K562 (cell line): ENCODE measurements around the gene AJAP1. TPM values are rescaled to one million over a fixed set of nuclear protein-coding genes. Genes with fewer than 3 reads are reported as not detected.

Experiments used
- ATAC-seq: fragments of 200-7000 bp; cut with Tn5 transposase; 3 replicates; pipeline ENCODE4 v1.9.1; 2020; ENCODE audit warnings: moderate library complexity
- BruUV-seq: library from RNA; stranded (reverse); fragments of 400-500 nt; replicated peaks from 2 replicates; lab custom pipeline; 2021; lab: Mats Ljungman, UMichigan
- CTCF ChIA-PET: fragments of 300-600 bp; formaldehyde crosslinking; extraction: SDS; loops from one replicate; lab custom pipeline; 2021; ENCODE audit warnings: low intra/inter-chr PET ratio; lab: Yijun Ruan, JAX
- POLR2A ChIA-PET: fragments of 300-600, 350-650 bp; sonication (Branson Sonifier 250); formaldehyde crosslinking; extraction: SDS; loops from one replicate; lab custom pipeline; 2021; ENCODE audit warnings: antibody characterized with exemption, inconsistent platforms; lab: Yijun Ruan, JAX
- DNase-seq, 4 experiments: peaks; one replicate each; pipeline versions ENCODE4 v3.0.0 to v3.0.0-alpha.2; 2011 to 2018; ENCODE audit warnings: low spot score in 3 of 4, mixed read lengths in 3 of 4; ENCODE audit errors: extremely low read depth in 1 of 4
- FAIRE-seq: peaks from 2 replicates; lab custom pipeline; 2011; peaks lifted over from hg19 to GRCh38; lab: Jason Lieb, UNC
- H2AFZ ChIP-seq: 2 replicates; pipeline ENCODE4 v1.6.0; 2011; ENCODE audit warnings: low read depth, low read length, control low read depth, inconsistent platforms
- H3K27ac ChIP-seq: fragments of 200-600 bp; 3 replicates; pipeline ENCODE4 v1.8.0; 2011; ENCODE audit warnings: low read depth, mild to moderate bottlenecking, control low read depth, inconsistent platforms, low read length, moderate library complexity, mixed read lengths; ENCODE audit errors: extremely low read depth
- H3K27me3 ChIP-seq, 2 experiments: fragments of 300-600 bp in 1 of 2; 2 replicates in 1 of 2; 3 replicates in 1 of 2; pipeline versions ENCODE4 v1.6.0 to v1.8.0; 2011; ENCODE audit warnings: inconsistent platforms in 2 of 2, low read length in 2 of 2, mild to moderate bottlenecking in 1 of 2, mixed read lengths in 1 of 2, moderate library complexity in 1 of 2; ENCODE audit not compliant: control insufficient read depth in 2 of 2, insufficient read depth in 2 of 2
- H3K36me3 ChIP-seq: fragments of 300-600 bp; 3 replicates; pipeline ENCODE4 v1.8.0; 2011; ENCODE audit warnings: mild to moderate bottlenecking, low read length, inconsistent platforms; ENCODE audit not compliant: control insufficient read depth, insufficient read depth
- H3K4me1 ChIP-seq, 2 experiments: fragments of 200-600 bp in 1 of 2; replicated peaks in 1 of 2; 2 replicates in 1 of 2; 3 replicates in 1 of 2; pipeline versions ENCODE4 v1.5.1 to v1.8.0; 2011; ENCODE audit warnings: inconsistent platforms in 2 of 2, low read length in 2 of 2, mild to moderate bottlenecking in 1 of 2, mixed read lengths in 1 of 2, moderate library complexity in 1 of 2; ENCODE audit not compliant: control insufficient read depth in 2 of 2, insufficient read depth in 2 of 2
- H3K4me2 ChIP-seq: 2 replicates; pipeline ENCODE4 v1.6.1; 2011; ENCODE audit warnings: low read length, control low read depth, inconsistent platforms, mixed read lengths; ENCODE audit not compliant: insufficient read depth
- H3K4me3 ChIP-seq: fragments of 200-600 bp; sonication (generic), shearing (Covaris generic); 2 replicates; pipeline ENCODE4 v1.5.1; 2016; ENCODE audit warnings: control low read depth, inconsistent platforms
- H3K79me2 ChIP-seq: fragments of 200-600 bp; 3 replicates; pipeline ENCODE4 v1.8.0; 2011; ENCODE audit warnings: low read length, inconsistent platforms; ENCODE audit not compliant: control insufficient read depth, insufficient read depth
- H3K9ac ChIP-seq, 2 experiments: 2 replicates each; pipeline versions ENCODE4 v1.6.0 to v1.6.1; 2011; ENCODE audit warnings: low read depth in 2 of 2, low read length in 2 of 2, control low read depth in 1 of 2, inconsistent platforms in 1 of 2, mild to moderate bottlenecking in 1 of 2, mixed read lengths in 1 of 2; ENCODE audit not compliant: insufficient read depth in 1 of 2
- H3K9me1 ChIP-seq: one replicate; pipeline ENCODE4 v1.6.0; 2011; ENCODE audit warnings: inconsistent platforms, mild to moderate bottlenecking, low read length, moderate library complexity; ENCODE audit not compliant: control insufficient read depth, insufficient read depth
- H3K9me3 ChIP-seq: replicated peaks from 2 replicates; pipeline ENCODE4 v1.5.1; 2011; ENCODE audit warnings: low read depth, low read length, inconsistent platforms; ENCODE audit not compliant: control insufficient read depth, insufficient read depth
- H4K20me1 ChIP-seq: replicated peaks from 2 replicates; pipeline ENCODE4 v1.6.1; 2011; ENCODE audit warnings: low read length, inconsistent platforms, mixed read lengths; ENCODE audit not compliant: control insufficient read depth, insufficient read depth
- BDP1 ChIP-seq: IDR thresholded peaks from 3 replicates; pipeline ENCODE4 v1.6.1; 2011; ENCODE audit not compliant: insufficient read length, insufficient read depth
- BRCA1 ChIP-seq, 2 experiments: fragments of 450-650 bp in 1 of 2; sonication (generic) in 1 of 2; formaldehyde crosslinking in 1 of 2; IDR thresholded peaks; 2 replicates each; pipeline versions ENCODE4 v1.5.0 to v1.6.1; 2017 to 2020; ENCODE audit warnings: mild to moderate bottlenecking in 1 of 2, missing genetic modification reagents in 1 of 2
- FOXJ3 ChIP-seq: sonication (generic); formaldehyde crosslinking; IDR thresholded peaks from 2 replicates; pipeline ENCODE4 v1.4.0; 2020; ENCODE audit warnings: mild to moderate bottlenecking, missing genetic modification reagents
- FOXK1 ChIP-seq: sonication (generic); formaldehyde crosslinking; IDR thresholded peaks from 2 replicates; pipeline ENCODE4 v1.8.0; 2022; ENCODE audit warnings: missing genetic modification reagents, mild to moderate bottlenecking, borderline replicate concordance
- MTA1 ChIP-seq: fragments of 450-650 bp; IDR thresholded peaks from 2 replicates; pipeline ENCODE4 v1.6.1; 2017; ENCODE audit warnings: borderline replicate concordance
- NFE2L1 ChIP-seq: fragments of 450-650 bp; IDR thresholded peaks from 2 replicates; pipeline ENCODE4 v1.6.1; 2016; ENCODE audit warnings: missing genetic modification characterization, low read depth, mild to moderate bottlenecking, missing compliant biosample characterization, moderate library complexity, borderline replicate concordance
- POLR2A ChIP-seq: fragments of 450-650 bp; conservative IDR thresholded peaks from 2 replicates; pipeline ENCODE4 v1.6.1; 2016
- RBBP5 ChIP-seq: fragments of 200-600 bp; sonication (generic); IDR thresholded peaks from 2 replicates; pipeline ENCODE4 v1.6.1; 2012; ENCODE audit warnings: borderline replicate concordance, mild to moderate bottlenecking, low read length, control low read depth, inconsistent platforms; ENCODE audit not compliant: insufficient read depth, poor library complexity, severe bottlenecking
- RBM15 ChIP-seq: fragments of 200-400 bp; formaldehyde crosslinking; IDR thresholded peaks from 2 replicates; pipeline ENCODE4 v1.6.1; 2018; ENCODE audit warnings: mild to moderate bottlenecking, low read length, moderate library complexity; ENCODE audit not compliant: insufficient read depth
- RBM17 ChIP-seq: fragments of 200-400 bp; formaldehyde crosslinking; IDR thresholded peaks from 2 replicates; pipeline ENCODE4 v1.6.1; 2017; ENCODE audit warnings: low read depth, mild to moderate bottlenecking, low read length, borderline replicate concordance
- SIX5 ChIP-seq, 2 experiments: IDR thresholded peaks; 2 replicates each; pipeline ENCODE4 v1.6.1; 2011; ENCODE audit warnings: low read length in 2 of 2, borderline replicate concordance in 1 of 2, low read depth in 1 of 2, mild to moderate bottlenecking in 1 of 2, moderate library complexity in 1 of 2; ENCODE audit not compliant: insufficient read depth in 1 of 2
- SMARCC2 ChIP-seq: fragments of 450-650 bp; IDR thresholded peaks from 2 replicates; pipeline ENCODE4 v1.6.1; 2017; ENCODE audit warnings: antibody characterized with exemption, moderate library complexity, mild to moderate bottlenecking, low read depth
- SRF ChIP-seq, 2 experiments: fragments of 250-450, 450-650 bp in 1 of 2; sonication (Bioruptor Pico) in 1 of 2; sonication (generic) in 1 of 2; formaldehyde crosslinking; IDR thresholded peaks; 2 replicates each; pipeline versions ENCODE4 v1.5.0 to v1.5.1; 2020 to 2022; ENCODE audit warnings: mild to moderate bottlenecking in 1 of 2, missing genetic modification reagents in 1 of 2
- ZNF347 ChIP-seq: fragments of 450-650 bp; formaldehyde crosslinking; IDR thresholded peaks from 2 replicates; pipeline ENCODE4 v1.4.0; 2020; ENCODE audit warnings: low read depth, mild to moderate bottlenecking, moderate library complexity
- WGBS: fragments of 100-300 bp; shearing (Covaris generic); methylation state at CpG from one replicate; pipeline ENCODE4 v1.1.6; 2016; ENCODE audit warnings: low coverage, mixed read lengths; ENCODE audit not compliant: insufficient coverage; ENCODE audit errors: missing lambda C conversion rate; 5-methylcytosine and 5-hydroxymethylcytosine counted together
- in situ Hi-C: fragments of 300-500 bp; cut with MboI; formaldehyde crosslinking; loops from 4 replicates; pipeline ENCODE4 v1.15.0; 2018; ENCODE audit warnings: inconsistent platforms, mixed read lengths
- intact Hi-C: fragments of 100-400 bp; cut with micrococcal nuclease; formaldehyde crosslinking; loops from 2 replicates; pipeline ENCODE4 v1.14.2; 2022
- polyA plus RNA-seq, 8 experiments: library from polyadenylated mRNA; depleted of rRNA in 4 of 8; stranded (reverse) in 5 of 8; unstranded in 3 of 8; fragments of >200 nt; fragmentation: Nextera tagmentation in 2 of 8; fragmentation: Illumina TruSeq in 1 of 8; extraction: Ambion mirVana in 2 of 8; extraction: Trizol in 1 of 8; gene quantifications; 2 replicates each; pipeline versions ENCODE4 v1.2.1 to v1.2.3, GENCODE V29; 2011 to 2014; ENCODE audit warnings: inconsistent platforms in 1 of 8, missing spikeins in 1 of 8
- total RNA-seq, 7 experiments: library from RNA; depleted of rRNA in 6 of 7; stranded (reverse); fragments of >200 nt in 6 of 7; fragmentation: Illumina TruSeq in 2 of 7; extraction: Trizol in 2 of 7; gene quantifications; 2 replicates each; pipeline versions ENCODE4 v1.2.1 to v1.2.3, GENCODE V29; 2011 to 2021; ENCODE audit warnings: low replicate concordance in 1 of 7
- TF ChIP-seq, protein P1 (sequence below): fragments of 450-650 bp; IDR thresholded peaks from 2 replicates; pipeline ENCODE4 v1.7.0; 2016; ENCODE audit warnings: borderline replicate concordance
- TF ChIP-seq, protein P2 (sequence below): fragments of 250-450 bp; sonication (Bioruptor Pico); IDR thresholded peaks from 2 replicates; pipeline ENCODE4 v1.5.0; 2021; ENCODE audit warnings: mild to moderate bottlenecking, moderate library complexity

Gene AJAP1
- total and polyA plus RNA-seq, 9 of the 15 experiments (the other 6 are each of a cell fraction or from before 2014, with no cell fraction given), result not detected

GRCh38 chr1:4687943-4688342 lies 33.5 kb downstream of the AJAP1 start:
- POLR2A ChIA-PET, result interaction anchor here (0.6 kb wide), 1 partner anchor 10 kb away, joined by 4 read pairs; no protein-coding TSS in a partner anchor
- no peak for FAIRE-seq
- TF ChIP-seq POLR2A (no peak), RBM17 (no peak), ZNF347 (no peak), RBBP5 (no peak), BDP1 (no peak), FOXK1 (no peak), SRF (CRISPR knock-in tag; IDR thresholded peaks at IDR 0.05) (no peak), SMARCC2 (no peak), SIX5 (IDR thresholded peaks at IDR 0.05; ENCODE audit: borderline replicate concordance in 1 of 2, insufficient read depth in 1 of 2, low read depth in 1 of 2, low read length in 2 of 2) (no peak), RBM15 (no peak), BRCA1 (IDR thresholded peaks at IDR 0.05) (no peak), BRCA1 (CRISPR knock-in tag; IDR thresholded peaks at IDR 0.05) (no peak), MTA1 (no peak), FOXJ3 (CRISPR knock-in tag) (no peak), NFE2L1 (tag) (no peak)
- TF ChIP-seq, protein P1, sequence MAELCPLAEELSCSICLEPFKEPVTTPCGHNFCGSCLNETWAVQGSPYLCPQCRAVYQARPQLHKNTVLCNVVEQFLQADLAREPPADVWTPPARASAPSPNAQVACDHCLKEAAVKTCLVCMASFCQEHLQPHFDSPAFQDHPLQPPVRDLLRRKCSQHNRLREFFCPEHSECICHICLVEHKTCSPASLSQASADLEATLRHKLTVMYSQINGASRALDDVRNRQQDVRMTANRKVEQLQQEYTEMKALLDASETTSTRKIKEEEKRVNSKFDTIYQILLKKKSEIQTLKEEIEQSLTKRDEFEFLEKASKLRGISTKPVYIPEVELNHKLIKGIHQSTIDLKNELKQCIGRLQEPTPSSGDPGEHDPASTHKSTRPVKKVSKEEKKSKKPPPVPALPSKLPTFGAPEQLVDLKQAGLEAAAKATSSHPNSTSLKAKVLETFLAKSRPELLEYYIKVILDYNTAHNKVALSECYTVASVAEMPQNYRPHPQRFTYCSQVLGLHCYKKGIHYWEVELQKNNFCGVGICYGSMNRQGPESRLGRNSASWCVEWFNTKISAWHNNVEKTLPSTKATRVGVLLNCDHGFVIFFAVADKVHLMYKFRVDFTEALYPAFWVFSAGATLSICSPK, result no peak
- TF ChIP-seq, protein P2, sequence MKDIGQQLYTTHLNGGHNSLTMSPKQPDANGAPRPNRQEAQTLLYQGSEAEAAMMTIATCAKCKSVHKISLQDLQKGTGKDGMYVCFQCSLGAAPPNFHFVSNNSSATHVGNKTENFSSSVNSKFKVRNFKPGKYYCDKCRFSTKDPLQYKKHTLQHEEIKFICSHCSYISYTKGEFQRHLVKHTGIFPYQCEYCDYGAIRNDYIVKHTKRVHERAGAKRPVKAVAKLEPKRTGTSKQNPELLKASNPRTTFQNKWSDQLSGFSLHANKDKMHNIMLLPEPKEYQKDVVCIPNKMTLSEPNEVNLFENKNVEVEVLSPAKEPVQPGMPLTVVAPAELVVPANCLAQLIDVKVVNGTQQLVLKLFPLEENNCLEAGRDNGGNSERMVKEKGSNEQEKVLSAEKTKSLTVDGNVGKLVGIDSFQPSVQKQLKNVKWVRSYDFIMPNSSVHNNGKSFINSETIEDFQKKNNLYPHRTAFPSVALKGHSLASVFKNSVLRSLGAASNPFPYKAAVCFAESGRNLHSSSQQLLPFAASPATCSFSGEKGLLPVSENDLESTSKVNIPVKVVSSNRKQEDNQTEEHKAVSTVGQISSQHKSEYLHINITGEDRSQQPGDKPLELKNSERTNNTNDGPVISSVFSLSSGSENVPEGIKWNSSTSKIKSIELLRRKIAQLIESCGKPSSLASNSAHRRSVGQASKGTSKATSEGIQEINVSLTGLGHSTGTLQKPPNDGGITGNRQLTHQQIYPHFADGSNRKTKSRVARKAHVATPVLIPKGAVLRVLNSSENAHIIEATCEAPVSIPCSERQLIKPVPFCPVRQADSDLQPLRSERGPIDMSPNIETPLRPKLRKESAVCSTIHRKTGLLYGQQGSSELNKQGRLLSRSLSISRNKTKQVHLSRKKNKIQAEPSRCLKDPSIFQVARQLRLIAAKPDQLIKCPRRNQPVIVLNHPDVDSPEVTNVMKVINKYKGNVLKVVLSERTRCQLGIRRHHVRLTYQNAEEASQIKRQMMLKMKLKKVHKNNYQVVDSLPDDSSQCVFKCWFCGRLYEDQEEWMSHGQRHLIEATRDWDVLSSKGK (CRISPR knock-in tag), result no peak

More at GRCh38 chr1:4687943-4688342, 33.5 kb downstream of the AJAP1 start:
- DNase-seq (no peak), ATAC-seq (no peak)
- Histone ChIP-seq H3K4me2 (no peak overlapping the region), H3K4me1 (no peaks in the 10 kb centered on the region), H3K9ac (no peak overlapping the region), H3K27ac (no peak overlapping the region), H3K36me3 (no peaks in the 10 kb centered on the region), H3K9me3 (no peaks in the 10 kb centered on the region), H4K20me1 (peaks cover 3% of the 10 kb centered on the region), H3K79me2 (no peaks in the 10 kb centered on the region), H3K27me3 (peaks cover 0 to 26% of the 10 kb centered on the region in 2 experiments; a peak in 2 of 5 replicates), H2AFZ (no peak overlapping the region), H3K9me1 (no peaks in the 10 kb centered on the region), H3K4me3 (no peak overlapping the region)
- no TSS peak for BruUV-seq
- CTCF ChIA-PET, result no interaction called here
- in situ Hi-C loops (no loop called here), intact Hi-C loops (no loop called here)
- 2% methylated on average over 9 of the region's 11 CpGs for WGBS
